Kasumi-1 (cell line): ENCODE data around the gene C4B.
A peak's percentile ranks its signal among the peaks of the same experiment; 100 is the strongest.
"Not testable (repeated sequence)": the region's sequence is repeated elsewhere in the genome, so short reads cannot be mapped to it uniquely, and the experiment has no call there.

Source experiments
- DNase-seq, 2 experiments: peaks; one replicate each; lab custom pipeline; 2025; lab: John Stamatoyannopoulos, UW

C4B gene

DNA sequence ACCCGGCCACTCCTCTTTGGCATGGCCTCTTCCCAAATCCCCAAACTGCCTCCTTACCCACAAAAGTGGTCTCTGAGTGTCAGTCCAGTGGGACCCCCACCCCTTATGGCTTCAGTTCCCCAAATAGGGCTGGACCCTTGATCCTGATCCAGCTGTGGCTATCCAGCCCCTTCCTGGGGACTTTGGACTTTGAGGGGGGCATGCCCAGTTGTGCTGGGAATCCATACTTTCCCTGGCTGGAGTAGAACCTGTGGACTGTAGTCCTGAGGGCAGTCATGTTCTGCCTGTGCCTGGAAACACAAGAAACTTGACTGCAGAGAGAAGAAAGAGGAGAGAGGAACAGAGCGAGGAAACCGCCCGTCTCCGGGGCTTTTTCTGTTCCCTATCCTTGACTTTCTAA, 22.5 kb downstream of the C4B start:
- not testable (repeated sequence) for DNase-seq

DNA sequence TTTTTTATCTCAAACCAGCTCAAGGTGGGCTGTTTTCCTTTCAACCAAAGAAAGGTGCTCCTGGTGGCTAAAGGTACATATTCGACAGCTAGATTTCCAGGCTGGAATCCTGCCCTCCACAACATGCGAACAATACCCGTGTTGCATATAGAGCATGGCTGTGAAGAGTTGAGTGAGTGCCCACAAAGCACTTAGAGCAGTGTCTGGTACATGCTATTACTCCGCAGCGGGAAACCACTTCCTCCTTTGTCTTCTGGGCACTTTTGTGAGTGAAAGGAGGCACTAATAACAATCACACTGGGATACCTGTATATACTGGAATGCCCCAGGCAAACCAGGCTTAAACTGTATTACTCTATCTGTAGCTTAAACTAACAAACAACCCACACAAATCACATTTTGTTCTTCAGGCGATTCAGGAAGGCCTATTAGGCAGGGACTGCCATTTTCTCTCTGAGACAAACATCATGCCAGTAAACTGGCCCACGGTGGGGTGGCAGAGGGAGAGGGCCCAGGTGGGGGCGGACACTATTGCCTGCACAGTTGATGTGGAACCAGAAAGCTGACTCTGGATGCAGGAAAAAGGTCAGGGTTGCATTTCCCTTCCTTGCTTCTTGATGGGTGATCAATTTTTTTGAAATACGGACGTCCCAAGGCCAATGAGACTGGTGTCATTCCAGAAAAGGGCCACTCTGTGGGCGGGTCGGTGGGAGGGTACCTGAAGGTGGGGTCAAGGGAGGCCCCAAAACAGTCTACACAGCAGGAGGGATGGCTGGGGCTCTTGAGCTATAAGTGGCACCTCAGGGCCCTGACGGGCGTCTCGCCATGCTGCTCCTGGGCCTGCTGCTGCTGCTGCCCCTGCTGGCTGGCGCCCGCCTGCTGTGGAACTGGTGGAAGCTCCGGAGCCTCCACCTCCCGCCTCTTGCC, 23.3 kb downstream of the C4B start, which contains the start of gene CYP21A2:
CYP21A2 (plus strand) TSS at position 818 of the 927 bp plus-strand sequence; CDS start at position 826, 8 bp downstream.
- not testable (repeated sequence) for DNase-seq

DNA sequence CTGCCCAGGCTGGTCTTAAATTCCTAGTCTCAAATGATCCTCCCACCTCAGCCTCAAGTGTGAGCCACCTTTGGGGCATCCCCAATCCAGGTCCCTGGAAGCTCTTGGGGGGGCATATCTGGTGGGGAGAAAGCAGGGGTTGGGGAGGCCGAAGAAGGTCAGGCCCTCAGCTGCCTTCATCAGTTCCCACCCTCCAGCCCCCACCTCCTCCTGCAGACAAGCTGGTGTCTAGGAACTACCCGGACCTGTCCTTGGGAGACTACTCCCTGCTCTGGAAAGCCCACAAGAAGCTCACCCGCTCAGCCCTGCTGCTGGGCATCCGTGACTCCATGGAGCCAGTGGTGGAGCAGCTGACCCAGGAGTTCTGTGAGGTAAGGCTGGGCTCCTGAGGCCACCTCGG, 24.3 kb downstream of the C4B start:
- not testable (repeated sequence) for DNase-seq

DNA sequence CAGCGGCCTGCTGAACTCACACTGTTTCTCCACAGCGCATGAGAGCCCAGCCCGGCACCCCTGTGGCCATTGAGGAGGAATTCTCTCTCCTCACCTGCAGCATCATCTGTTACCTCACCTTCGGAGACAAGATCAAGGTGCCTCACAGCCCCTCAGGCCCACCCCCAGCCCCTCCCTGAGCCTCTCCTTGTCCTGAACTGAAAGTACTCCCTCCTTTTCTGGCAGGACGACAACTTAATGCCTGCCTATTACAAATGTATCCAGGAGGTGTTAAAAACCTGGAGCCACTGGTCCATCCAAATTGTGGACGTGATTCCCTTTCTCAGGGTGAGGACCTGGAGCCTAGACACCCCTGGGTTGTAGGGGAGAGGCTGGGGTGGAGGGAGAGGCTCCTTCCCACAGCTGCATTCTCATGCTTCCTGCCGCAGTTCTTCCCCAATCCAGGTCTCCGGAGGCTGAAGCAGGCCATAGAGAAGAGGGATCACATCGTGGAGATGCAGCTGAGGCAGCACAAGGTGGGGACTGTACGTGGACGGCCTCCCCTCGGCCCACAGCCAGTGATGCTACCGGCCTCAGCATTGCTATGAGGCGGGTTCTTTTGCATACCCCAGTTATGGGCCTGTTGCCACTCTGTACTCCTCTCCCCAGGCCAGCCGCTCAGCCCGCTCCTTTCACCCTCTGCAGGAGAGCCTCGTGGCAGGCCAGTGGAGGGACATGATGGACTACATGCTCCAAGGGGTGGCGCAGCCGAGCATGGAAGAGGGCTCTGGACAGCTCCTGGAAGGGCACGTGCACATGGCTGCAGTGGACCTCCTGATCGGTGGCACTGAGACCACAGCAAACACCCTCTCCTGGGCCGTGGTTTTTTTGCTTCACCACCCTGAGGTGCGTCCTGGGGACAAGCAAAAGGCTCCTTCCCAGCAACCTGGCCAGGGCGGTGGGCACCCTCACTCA, 25.0 kb downstream of the C4B start:
- not testable (repeated sequence) for DNase-seq

DNA sequence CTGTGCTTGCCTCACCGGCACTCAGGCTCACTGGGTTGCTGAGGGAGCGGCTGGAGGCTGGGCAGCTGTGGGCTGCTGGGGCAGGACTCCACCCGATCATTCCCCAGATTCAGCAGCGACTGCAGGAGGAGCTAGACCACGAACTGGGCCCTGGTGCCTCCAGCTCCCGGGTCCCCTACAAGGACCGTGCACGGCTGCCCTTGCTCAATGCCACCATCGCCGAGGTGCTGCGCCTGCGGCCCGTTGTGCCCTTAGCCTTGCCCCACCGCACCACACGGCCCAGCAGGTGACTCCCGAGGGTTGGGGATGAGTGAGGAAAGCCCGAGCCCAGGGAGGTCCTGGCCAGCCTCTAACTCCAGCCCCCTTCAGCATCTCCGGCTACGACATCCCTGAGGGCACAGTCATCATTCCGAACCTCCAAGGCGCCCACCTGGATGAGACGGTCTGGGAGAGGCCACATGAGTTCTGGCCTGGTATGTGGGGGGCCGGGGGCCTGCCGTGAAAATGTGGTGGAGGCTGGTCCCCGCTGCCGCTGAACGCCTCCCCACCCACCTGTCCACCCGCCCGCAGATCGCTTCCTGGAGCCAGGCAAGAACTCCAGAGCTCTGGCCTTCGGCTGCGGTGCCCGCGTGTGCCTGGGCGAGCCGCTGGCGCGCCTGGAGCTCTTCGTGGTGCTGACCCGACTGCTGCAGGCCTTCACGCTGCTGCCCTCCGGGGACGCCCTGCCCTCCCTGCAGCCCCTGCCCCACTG, 25.9 kb downstream of the C4B start:
- DNase-seq: not testable (repeated sequence)

DNA sequence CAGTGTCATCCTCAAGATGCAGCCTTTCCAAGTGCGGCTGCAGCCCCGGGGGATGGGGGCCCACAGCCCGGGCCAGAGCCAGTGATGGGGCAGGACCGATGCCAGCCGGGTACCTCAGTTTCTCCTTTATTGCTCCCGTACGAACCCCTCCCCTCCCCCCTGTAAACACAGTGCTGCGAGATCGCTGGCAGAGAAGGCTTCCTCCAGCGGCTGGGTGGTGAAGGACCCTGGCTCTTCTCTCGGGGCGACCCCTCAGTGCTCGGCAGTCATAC, 26.4 kb downstream of the C4B start:
- not testable (repeated sequence) for DNase-seq

DNA sequence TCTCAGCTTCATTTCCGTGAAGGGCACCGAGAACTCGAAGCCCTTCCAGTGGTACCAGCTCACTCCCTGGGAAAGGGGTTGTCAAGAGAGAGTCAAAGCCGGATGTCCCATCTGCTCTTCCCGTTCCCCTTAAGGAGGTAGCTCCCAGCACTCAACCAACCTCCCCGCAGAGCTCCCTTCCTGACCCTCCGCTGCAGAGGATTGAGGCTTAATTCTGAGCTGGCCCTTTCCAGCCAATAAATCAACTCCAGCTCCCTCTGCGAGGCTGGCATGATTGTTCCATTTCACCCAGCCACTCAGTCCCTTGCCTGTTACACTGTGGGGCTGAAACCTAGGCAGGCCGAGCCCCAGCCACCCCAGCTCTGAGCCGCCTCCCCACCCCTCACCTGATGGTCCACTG, 26.8 kb downstream of the C4B start:
- not testable (repeated sequence) for DNase-seq

DNA sequence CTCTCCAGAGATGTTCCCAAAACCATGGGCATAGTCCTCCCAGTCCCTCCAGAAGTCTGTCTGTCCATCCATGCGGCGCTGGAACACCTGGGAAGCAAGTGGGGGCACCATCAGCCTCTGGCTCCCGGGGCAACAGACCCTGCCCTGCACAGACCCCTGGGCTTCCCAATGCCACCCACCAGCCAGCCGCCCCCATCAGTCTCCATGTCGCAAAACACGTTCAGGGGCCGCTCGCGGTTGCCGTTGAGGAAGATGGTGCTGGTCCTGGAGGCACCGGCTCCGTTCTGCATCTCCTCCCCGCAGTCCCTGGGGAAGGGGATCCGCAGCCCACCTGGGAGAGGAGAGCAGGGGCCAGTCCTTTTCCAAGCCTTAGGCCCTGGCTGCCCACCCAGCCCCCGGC, 27.7 kb downstream of the C4B start:
- DNase-seq: not testable (repeated sequence)

DNA sequence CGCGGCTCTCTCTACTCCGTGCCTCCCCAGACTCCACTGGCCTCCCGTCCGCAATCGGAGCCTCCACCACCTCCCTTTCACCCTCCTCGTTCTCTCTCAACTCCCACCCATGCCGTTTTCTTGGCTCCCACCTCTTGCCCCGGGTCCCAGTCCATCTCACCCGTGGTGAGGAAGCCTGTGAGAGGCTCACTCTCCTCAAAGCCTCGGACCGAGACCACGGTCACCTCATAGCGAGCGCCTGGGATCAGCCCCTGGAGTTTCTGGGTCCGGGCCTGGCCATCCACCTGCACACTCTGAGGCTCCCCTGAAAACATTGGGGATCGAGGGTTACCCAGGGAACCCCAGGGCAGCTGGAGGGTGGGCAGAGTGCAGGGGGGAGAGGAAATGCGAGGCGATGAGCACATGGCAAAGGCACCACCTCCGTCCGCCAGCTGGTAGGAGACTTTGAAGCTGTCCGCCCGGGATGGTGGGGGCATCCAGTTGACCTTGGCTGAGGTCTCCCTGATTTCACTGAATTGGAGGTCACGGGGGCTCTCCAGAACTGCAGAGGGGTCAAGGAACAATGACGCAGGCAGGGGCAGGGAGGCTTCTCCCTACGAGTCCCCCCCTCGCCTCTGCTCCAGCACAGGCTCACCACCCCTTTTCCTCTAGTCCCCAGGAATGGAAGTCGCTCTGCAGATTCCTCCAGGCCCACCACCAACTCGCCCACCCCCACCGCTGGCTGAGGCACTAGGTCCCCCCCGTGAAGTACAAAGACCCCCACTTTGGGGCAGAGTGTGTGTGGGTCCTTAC, 29.2 kb downstream of the C4B start:
- DNase-seq: not testable (repeated sequence)

DNA sequence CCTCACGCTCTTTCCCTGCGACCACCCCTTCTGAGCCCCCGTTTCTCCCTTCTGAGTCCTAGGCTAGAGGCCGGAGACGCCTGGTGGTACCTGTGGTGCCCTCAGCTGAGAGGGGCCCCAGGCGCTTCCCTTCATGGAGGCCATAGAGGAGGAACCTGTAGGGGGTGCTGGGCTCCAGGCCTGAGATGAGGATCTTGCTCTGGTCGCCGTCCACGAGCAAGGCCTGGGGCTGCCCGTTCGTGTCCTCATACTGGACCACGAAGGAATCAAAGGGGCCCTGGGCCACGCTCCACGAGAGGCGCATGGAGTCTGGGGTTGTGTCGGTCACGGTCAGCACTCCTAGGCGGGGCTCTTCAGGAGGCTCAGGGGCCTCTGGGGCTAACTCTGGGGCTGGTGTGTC, 30.3 kb downstream of the C4B start:
- not testable (repeated sequence) for DNase-seq

DNA sequence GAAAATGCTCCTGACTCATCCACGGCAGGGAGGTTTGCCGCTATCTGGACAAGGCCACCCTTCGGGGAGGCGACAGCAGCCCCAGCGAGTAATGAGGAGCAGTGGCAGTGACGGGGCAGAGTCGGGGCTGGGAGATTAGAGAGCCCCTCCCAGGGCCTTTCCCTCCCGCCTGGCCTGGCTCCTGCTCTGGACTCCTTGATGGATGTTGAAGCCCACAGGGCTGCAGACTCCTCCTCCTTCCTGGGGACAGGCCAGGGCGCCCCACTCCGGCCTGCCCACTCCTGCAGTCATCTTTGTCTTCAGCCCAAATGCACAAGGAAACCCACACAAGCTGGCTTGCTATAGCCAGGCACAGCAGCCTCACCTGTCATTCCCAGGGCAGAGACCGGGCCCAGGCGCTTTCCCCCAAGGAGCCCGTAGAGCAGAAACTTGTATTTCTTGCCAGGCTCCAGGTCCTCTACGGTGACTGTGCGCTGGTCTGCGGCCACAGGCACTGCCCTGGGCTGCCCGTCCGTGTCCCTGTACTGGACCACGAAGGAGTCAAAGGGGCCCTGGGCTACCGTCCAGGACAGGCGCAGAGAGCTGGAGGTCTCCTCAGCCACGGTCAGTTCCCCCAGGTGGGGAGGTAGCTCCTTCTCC, 31.3 kb downstream of the C4B start:
- DNase-seq: no peak

DNA sequence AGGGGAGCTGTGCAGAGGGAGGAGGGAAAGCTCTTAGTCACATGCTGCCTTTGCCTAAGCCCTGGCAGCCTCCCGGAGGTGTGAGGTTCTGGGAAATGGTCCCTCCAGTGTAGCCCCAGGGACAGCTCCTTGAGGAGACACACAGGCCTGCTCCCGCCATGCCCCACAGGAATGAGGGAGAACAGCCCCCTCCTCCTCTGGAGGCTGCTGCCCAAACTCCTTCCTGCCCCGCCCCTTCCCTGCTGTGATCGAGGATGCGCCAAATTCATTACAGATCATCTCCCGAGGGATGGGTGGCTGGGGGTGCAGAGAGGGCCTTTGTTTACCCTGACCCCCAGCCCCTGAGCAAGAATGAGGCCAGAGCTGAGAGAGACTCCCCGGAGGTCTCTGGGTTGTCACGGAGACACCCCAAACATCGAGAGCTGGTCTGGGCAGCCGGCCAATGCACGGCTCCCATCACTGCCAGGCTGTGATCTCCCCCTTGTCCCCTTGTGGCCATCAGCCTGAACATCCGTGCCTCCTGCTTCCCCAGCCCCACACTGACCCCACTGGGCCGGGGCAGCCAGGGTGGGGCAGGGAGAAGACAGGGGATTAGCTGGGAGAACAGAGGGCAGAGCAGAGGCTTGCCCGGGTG, 32.0 kb downstream of the C4B start:
- no peak for DNase-seq

DNA sequence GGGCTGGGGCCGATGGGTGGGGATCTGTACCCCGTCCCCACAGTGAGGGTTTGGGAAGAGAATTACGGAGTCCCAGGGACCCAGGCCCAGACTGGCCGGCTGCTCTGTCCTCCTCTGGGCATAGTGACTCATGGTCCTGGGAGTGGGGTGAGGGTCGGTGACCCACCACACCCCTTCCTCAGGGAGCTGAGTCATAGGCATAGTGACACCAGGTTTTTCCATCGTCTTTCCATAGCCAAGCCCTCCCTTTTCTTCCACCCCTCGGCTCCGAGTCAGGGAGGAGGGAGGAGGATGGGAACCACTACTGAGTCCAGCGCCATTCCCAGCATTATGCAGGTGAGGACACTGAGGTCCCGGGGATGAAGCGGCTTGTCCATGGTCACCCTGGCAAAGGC, 32.5 kb downstream of the C4B start:
- no peak for DNase-seq

DNA sequence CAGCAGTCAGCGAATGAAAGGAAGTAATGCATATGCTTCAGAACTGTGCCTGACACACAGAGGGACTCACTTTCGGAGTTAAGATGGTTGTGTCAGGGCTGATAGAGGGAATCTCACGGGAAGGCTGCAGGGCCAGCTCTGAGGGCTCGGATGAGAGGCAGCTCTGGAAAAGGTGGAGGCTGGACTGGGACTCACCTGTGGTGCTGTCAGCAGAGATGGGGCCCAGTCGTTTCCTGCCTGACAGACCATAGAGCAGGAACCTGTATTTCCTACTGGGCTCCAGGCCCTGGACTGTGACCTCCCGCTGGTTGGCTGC, 32.9 kb downstream of the C4B start:
- DNase-seq: no peak

DNA sequence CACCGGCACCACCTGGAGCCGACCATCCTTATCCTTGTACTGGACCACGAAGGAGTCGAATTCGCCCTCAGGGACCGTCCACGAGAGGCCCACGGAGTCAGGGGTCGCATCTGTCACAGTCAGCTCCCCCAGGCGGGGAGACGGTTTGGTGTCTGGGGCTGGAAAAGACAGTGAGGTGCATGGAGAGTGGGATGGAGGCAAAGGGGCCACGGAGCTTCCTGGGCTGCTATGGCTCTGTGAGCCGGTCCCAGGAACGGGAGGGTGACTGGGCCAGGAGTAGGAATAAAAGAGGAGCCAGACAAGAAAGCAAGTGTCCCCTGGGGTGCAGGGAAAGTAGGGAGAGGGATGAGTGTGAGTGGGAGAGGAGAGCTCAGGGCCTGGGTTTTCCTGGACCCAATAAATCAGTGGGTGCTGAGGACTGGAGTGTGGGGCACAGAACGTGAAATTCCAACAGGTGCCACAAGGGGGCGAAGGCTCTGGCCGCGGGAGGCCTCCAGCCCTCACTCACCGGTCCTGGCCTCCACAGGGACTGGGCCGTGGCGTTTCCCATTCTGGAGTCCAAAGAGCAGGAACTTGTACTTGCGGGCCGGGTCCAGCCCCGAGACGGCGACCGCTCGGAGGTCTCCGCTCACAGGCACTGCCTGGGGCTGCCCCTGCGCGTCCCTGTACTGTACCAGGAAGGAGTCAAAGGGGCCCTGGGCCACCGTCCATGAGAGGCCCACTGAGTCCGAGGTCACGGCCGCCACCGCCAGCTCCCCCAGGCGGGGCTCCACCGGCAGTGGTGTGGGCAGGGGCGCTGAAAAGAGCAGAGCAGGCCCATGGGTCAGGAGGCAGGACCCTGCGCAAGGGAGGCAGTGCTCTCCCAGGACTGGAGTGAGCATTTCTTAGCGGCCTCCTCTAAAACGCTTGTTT, 33.5 kb downstream of the C4B start:
- peak; percentile 38 to 45 for DNase-seq

DNA sequence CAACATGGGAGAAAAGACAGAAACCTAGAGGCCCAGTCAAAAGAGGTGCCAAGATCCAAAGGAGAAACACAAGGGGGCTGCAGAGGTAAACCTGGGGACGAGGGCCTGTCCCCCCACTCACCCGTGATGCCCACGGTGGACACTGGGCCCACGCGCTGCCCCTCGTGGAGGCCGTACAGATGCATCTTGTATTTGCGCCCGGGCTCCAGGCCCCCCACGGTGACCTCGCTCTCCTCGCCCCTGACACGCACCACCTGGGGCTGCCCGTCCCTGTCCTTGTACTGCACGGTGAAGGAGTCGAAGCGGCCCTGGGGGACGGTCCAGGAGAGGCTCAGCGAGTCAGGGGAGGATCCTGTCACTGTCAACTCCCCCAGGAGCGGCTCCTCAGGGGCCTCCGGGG, 34.6 kb downstream of the C4B start:
- not testable (repeated sequence) for DNase-seq

DNA sequence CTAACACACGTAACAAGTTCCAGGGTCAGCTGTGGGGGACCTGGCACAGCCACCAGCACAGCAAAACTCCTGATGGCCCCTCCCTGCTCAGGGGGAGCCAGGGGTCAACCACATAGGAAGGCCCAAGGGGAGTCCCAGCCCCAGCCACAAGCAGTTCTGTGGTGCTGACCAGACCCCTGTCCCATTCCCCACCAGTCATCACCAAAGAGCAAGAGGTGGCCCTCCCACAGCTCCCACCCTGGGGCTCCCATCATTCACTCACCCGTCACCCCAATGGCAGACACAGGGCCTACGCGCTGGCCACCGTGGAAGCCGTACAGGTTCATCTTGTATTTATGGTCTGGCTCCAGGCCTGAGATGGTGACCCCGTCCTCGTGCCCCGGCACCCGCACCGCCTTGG, 35.1 kb downstream of the C4B start:
- DNase-seq: not testable (repeated sequence)

DNA sequence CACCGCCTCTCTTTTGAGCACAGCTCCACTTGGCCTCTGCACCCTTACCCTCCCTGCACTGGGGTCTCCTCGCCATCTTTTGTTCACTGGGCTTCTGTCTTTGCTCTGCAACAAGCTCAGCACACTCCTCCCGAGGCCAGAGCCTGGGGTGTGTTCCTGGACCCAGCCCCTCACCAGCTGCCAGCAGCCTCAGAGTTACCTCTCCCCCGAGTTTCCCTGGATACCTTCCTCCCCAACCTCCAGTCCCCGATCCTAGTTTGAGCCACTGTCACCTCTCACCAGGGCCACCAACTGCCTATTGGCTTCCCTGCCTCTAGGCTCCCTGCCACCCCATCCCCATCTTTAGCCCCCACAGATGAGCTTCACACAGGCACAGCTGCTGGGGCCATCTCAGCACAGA, 36.0 kb downstream of the C4B start:
- DNase-seq: no peak

DNA sequence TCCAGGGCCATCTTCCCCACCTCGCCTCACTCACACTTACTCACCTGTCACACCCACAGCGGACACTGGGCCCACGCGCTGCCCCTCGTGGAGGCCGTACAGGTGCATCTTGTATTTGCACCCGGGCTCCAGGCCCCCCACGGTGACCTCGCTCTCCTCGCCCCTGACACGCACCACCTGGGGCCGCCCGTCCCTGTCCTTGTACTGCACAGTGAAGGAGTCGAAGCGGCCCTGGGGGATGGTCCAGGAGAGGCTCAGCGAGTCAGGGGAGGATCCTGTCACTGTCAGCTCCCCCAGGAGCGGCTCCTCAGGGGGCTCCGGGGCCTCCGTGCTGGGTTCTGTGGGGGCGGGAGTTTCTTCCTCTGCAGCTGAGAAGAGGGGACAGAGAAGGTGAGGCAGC, 38.0 kb downstream of the C4B start:
- DNase-seq: not testable (repeated sequence)
